KMS-11 (cell line): Measurements from ENCODE around the gene ZNF609.

Source experiments
- H2AFZ ChIP-seq: fragments of 200-600 bp; sonication (generic); 2 replicates; pipeline ENCODE4 v1.6.1; 2016; ENCODE audit warnings: antibody characterized with exemption, mixed run types, low read depth
- H3K27ac ChIP-seq: fragments of 200-600 bp; sonication (generic); 2 replicates; pipeline ENCODE4 v1.6.1; 2016; ENCODE audit warnings: mild to moderate bottlenecking, mixed run types
- H3K27me3 ChIP-seq: fragments of 200-600 bp; sonication (generic); 2 replicates; pipeline ENCODE4 v1.6.1; 2017; ENCODE audit warnings: mild to moderate bottlenecking, low read depth, mixed run types, moderate library complexity; ENCODE audit not compliant: insufficient read depth
- H3K36me3 ChIP-seq: fragments of 200-600 bp; sonication (generic); 2 replicates; pipeline ENCODE4 v1.6.1; 2017; ENCODE audit warnings: mild to moderate bottlenecking, mixed run types; ENCODE audit not compliant: insufficient read depth
- H3K4me1 ChIP-seq: fragments of 200-600 bp; sonication (generic); 2 replicates; pipeline ENCODE4 v1.6.1; 2016; ENCODE audit warnings: mild to moderate bottlenecking, low read depth, mixed run types; ENCODE audit not compliant: poor library complexity, severe bottlenecking
- H3K4me2 ChIP-seq: fragments of 200-600 bp; sonication (generic); 2 replicates; pipeline ENCODE4 v1.7.0; 2016; ENCODE audit warnings: mild to moderate bottlenecking, mixed run types
- H3K4me3 ChIP-seq: fragments of 200-600 bp; sonication (generic); IDR thresholded peaks from 2 replicates; pipeline ENCODE4 v1.6.1; 2017; ENCODE audit warnings: low read depth, low read length, mixed read lengths; ENCODE audit not compliant: insufficient read depth
- H3K79me2 ChIP-seq: fragments of 200-600 bp; sonication (generic); 2 replicates; pipeline ENCODE4 v1.6.1; 2016; ENCODE audit warnings: low read depth, mixed run types; ENCODE audit not compliant: insufficient read depth
- H3K9ac ChIP-seq: fragments of 200-600 bp; sonication (generic); 2 replicates; pipeline ENCODE4 v1.6.1; 2016; ENCODE audit warnings: mild to moderate bottlenecking, mixed run types
- H4K20me1 ChIP-seq: fragments of 200-600 bp; sonication (generic); 2 replicates; pipeline ENCODE4 v1.6.1; 2016; ENCODE audit warnings: mild to moderate bottlenecking, mixed run types; ENCODE audit not compliant: insufficient read depth
- CTCF ChIP-seq: fragments of 200-600 bp; sonication (generic); conservative IDR thresholded peaks from 2 replicates; pipeline ENCODE4 v1.6.1; 2017; ENCODE audit warnings: low read depth, mild to moderate bottlenecking, antibody characterized with exemption, low read length, moderate library complexity, mixed read lengths

The ZNF609 gene

DNA sequence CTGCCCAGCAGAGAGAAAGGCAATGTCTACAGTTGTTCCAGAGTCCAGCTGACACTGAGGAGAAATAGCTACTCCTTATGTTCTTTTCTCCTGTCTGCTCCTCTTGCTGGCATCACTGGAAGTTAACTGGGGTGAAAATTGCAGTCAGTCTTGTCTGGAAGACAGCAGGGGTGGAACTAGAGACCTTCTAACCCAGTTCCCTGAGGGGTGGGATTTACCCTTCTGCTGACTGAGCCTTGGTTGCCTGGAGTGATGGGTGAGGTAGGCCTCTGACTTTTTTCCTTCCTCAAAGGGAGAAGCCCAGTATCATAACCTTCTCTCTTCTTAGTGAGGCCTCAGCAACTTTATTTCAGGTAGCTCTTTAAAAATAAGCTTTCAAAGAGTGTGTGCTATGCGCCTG is 16.2 kb downstream of the ZNF609 start:
- peak overlapping the region; percentile 26; the same call in 1 of the 2 replicates for H3K27ac ChIP-seq
- H4K20me1 ChIP-seq: no peaks in the 10 kb centered on the region
- H3K4me3 ChIP-seq: no peak overlapping the region
- no peak for TF ChIP-seq CTCF
- H3K9ac ChIP-seq: no peak overlapping the region
- no peaks in the 10 kb centered on the region for H3K36me3 ChIP-seq
- H2AFZ ChIP-seq: no peak overlapping the region
- H3K4me2 ChIP-seq: no peak overlapping the region; the same call in 1 of the 2 replicates
- H3K4me1 ChIP-seq: peaks cover 40% of the 10 kb centered on the region
- peaks cover 93% of the 10 kb centered on the region for H3K79me2 ChIP-seq
- no peaks in the 10 kb centered on the region for H3K27me3 ChIP-seq

DNA sequence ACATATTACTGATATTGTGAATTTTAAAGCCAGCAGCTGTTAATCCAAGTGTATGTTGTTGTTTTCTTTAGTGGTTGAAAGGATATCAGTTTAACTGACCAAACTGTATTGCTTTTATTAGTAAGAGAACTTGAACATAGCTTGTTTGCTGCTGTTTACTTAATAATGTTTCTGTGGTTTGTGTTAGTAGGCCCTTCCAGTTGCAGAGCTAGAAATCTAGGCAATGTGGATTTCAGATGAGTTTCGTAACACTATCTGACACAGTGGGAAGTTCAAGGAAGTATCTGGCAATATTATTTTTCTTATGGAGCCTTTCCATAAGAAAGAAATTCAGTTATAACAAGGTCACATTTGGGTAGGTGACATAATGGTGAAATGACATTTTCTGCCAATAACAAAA is 18.5 kb downstream of the ZNF609 start:
- Histone ChIP-seq H3K79me2 (peaks cover 92% of the 10 kb centered on the region), H3K4me2 (no peak overlapping the region; the same call in 1 of the 2 replicates), H3K4me1 (peaks cover 40% of the 10 kb centered on the region), H3K9ac (no peak overlapping the region), H3K27me3 (no peaks in the 10 kb centered on the region), H3K4me3 (no peak overlapping the region), H2AFZ (no peak overlapping the region), H3K27ac (no peak overlapping the region), H4K20me1 (no peaks in the 10 kb centered on the region; the same call in 1 of the 2 replicates), H3K36me3 (no peaks in the 10 kb centered on the region)
- no peak for TF ChIP-seq CTCF

DNA sequence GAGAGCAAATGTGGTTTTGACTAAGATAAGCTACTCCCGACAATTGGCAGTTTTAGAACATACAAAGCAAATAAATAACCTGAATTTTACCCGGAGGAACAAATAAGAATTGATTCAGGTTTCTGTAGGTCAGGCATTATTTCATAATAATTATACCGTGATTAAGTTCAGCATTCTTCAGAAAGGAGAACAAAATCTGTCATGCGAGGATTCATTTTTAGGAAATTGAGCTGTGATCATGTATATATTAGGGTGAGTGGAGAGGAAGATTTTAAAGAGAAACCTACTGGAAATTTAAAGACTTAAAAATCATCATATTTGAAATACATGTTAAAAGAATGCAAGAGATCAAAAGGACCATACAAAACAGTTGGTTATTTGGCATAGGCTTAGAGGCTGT is 20.5 kb downstream of the ZNF609 start:
- H3K4me2 ChIP-seq: no peak overlapping the region
- TF ChIP-seq CTCF: no peak
- H2AFZ ChIP-seq: no peak overlapping the region
- no peak overlapping the region for H3K9ac ChIP-seq
- no peaks in the 10 kb centered on the region for H3K27me3 ChIP-seq
- H3K4me3 ChIP-seq: no peak overlapping the region
- H3K36me3 ChIP-seq: no peaks in the 10 kb centered on the region
- H3K79me2 ChIP-seq: peaks cover 91% of the 10 kb centered on the region; the same call in 1 of the 2 replicates
- no peaks in the 10 kb centered on the region; the same call in 1 of the 2 replicates for H4K20me1 ChIP-seq
- H3K27ac ChIP-seq: no peak overlapping the region
- peaks cover 34% of the 10 kb centered on the region for H3K4me1 ChIP-seq

DNA sequence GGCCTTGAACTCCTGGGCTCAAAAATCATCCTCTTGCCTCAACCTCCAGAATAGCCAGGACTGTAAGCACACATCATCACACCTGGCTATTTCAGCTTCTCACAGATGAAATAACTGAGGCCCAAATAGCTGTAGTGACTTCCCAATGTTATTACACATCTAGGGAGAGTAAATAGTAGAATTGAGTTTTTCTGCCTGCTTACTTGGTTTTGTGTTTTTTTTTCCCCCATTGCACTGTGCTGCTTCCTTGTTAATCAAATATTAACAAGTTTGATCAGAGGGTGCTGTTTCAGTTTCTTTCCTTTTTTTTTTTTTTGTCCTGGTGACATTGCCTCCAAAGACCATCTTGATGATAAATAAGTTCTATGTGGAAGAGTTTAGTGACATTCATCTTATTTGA is 23.4 kb downstream of the ZNF609 start:
- Histone ChIP-seq H4K20me1 (no peaks in the 10 kb centered on the region; the same call in 1 of the 2 replicates), H3K4me1 (peaks cover 8% of the 10 kb centered on the region), H3K36me3 (no peaks in the 10 kb centered on the region), H2AFZ (no peak overlapping the region), H3K4me3 (no peak overlapping the region), H3K4me2 (no peak overlapping the region), H3K27ac (no peak overlapping the region), H3K79me2 (peaks cover 82% of the 10 kb centered on the region; the same call in 1 of the 2 replicates), H3K27me3 (no peaks in the 10 kb centered on the region), H3K9ac (no peak overlapping the region)
- no peak for TF ChIP-seq CTCF
